ENCODE results near the gene DOLPP1.
A peak's percentile ranks its signal among the peaks of the same experiment; 100 is the strongest.
"Not testable (repeated sequence)": the region's sequence is repeated elsewhere in the genome, so short reads cannot be mapped to it uniquely, and the experiment has no call there.

Gene DOLPP1

DNA sequence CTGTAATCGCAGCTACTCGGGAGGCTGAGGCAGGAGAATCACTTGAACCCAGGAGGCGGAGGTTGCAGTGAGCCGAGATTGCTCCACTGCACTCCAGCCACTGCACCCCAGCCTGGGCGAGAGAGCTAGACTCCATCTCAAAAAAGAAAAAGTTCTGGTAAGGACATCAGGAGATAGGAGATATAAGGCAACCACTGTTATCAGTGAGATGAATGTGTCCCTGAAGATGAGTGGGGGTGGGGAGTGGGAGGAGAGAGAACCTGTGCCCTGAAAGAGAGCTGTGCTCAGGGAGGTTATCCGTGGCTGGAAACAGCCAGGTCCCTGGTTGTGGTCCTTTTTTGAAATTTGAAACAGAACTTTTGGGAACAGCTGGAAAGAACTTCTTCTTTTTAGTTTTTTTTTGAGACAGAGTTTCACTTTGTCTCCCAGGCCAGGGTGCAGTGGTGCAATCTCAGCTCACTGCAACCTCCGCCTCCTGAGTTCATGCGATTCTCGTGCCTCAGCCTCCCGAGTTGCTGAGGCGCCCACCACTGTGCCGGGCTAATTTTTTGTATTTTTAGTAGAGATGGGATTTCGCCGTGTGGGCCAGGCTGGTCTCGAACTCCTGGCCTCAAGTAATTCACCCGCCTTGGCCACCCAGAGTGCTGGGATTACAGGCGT is 32.9 kb downstream of the DOLPP1 start:
- DNase-seq = no peak

DNA sequence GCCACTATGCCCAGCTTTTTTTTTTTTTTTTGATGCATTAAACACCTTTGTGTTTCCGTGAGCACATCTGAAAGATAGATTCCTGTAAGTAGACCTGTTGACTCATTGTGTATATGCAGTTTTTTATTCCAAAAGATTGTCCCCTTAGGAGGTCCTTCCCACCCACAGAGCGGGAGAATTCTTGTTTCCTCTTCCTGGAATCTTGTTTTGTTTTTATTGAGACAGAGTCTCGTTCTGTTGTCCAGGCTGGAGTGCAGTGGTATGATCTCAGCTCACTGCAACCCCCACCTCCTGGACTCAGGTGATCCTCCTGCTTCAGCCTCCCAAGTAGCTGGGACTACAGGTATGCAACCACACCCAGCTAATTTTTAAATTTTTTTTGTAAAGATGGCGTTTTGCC is 37.9 kb downstream of the DOLPP1 start:
- no peak for DNase-seq

- no peak for DNase-seq
Measured at GRCh38 chr9:129121483-129121882, 40.6 kb downstream of the DOLPP1 start.

- no peak for DNase-seq
Measured at GRCh38 chr9:129122133-129122532, 41.2 kb downstream of the DOLPP1 start.

GRCh38 chr9:129122976-129123375 is 42.1 kb downstream of the DOLPP1 start:
- DNase-seq = not testable (repeated sequence)

DNA sequence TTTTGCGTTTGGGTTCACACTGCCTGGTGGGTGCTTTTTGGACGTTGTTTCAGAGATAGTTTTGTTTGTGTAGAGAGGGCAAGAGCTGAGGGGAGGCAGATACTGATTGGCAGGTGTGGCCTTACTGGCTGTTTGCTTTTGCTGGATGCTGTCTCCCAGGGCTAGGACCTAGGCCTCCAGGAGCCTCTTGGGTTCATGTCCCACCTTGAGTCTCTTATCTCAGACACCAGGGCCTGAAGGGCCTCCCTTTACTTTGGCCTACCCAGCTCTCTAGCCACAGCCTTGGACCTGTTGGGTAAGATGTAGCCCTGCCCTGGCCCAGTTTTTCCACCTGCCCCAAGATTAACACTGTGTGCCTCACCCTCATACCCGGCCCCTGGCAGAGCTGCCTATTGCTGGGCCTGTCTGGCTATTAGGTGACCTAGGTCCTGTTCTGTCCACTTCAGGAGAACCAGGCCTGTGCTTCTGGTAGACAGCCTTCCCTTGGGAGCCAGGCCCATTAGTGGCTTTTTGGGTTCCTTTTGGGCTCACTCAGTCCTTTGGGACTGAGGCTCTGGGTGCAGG is 43.7 kb downstream of the DOLPP1 start:
- no peak for DNase-seq

DNA sequence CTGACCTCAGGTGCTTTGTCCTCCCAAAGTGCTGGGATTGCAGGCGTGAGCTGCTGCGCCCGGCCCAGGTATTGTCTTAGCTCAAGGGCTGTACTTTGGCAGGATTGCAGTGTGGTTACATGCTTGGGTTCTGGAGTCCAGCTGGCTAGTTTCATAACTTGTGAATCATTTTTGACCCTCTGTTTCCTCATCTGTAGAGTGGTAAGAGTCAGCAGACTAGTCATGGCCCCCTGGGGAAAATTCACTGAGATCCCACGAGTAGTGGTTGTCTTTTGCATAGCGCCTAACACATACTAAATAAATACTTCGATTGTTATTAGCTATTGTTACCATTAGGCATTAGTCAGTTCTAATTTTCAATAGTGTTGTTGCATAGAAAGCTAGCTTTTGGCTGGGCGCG is 44.6 kb downstream of the DOLPP1 start:
- no peak for DNase-seq

- DNase-seq = no peak
Measured at GRCh38 chr9:129126749-129127618, 46.1 kb downstream of the DOLPP1 start.

GRCh38 chr9:129128689-129129088 is 47.8 kb downstream of the DOLPP1 start:
- DNase-seq = no peak

GRCh38 chr9:129130271-129130670 is 49.4 kb downstream of the DOLPP1 start:
- not testable (repeated sequence) for DNase-seq

DNA sequence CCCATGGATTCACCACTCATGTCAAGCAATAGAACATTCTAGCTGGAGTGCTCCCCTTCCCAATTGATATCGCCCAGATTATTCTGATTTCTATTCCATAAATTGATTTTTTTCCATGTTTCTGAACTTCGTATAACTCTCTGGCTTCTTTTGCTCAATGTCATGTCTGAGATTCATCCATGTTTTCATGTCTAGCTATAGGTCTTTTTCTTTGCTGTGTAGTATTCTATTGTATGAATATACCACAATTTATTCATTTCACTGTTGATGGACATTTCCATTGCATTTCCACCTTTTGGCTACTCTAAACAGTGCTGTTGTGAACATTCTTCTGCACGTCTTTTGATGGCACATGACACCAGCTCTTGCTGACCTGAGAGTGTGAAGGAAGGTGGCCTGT is 49.9 kb downstream of the DOLPP1 start:
- DNase-seq = no peak

DNA sequence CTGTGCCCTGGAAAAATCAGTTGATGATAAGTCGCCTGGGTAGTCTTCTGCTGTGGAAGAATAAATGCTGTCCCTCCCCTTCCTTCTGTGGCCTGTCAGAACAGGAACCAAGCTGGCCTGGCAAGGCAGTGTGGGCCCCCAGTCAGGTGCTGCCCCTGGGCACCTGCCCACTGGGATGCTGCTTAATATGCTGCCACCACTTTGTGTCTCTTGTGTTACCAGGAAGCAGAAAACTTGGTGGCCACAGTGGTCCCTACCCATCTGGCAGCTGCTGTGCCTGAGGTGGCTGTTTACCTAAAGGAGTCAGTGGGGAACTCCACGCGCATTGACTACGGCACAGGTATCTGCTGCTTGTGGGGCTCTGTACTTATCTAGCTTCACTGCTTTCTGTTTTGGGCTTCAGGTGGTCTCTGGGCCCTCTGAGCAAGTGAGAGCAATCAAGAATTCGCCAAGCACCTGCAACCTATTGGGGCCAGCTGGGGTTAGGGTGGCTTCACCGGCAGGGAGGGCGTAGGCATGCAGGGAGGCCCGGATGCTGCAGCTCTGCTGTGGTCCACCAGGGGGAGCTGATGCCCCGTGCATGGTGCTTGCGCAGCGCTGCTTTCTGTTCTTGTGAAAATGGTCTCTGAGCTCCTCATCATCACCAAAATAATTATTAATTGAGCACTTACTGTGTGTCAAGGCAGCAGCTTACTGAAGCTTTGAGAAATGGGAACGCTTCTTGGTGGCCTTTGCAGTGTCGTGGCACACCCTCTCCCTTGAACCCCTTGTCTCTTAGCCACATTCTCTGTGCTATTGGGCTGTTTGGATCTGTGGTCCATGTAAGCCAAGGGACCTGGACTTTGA is 50.6 kb downstream of the DOLPP1 start:
- DNase-seq = no peak

- no peak for DNase-seq
Measured at GRCh38 chr9:129133082-129133481, 52.2 kb downstream of the DOLPP1 start.

GRCh38 chr9:129135476-129135875 is 54.6 kb downstream of the DOLPP1 start:
- DNase-seq = no peak

DNA sequence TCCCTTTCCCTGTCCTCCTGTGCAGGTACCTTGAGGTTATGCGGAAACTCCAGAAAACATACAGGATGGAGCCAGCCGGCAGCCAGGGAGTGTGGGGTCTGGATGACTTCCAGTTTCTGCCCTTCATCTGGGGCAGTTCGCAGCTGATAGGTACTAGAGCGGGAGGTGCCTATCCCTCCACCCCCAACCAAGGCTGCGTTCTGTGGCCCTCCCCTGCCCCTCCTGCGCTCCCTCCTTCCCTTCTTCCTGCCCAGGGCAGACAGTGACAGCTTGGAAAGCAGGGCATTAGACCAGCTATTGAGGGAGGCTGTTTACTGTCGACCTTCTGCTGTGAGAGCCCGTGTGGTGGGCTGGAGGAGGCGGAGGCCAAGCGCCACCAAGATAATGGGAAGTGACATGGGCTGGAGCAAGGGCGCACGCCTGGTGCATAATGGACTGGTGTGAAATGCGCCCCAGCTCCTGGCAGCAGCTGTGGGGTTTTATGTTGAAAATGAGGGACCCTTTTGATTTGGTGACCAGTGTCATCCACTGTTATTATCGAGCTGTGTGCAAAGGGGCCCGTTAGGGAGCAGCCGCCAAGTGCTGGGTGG is 55.6 kb downstream of the DOLPP1 start:
- DNase-seq = no peak

- no peak for DNase-seq
Measured at GRCh38 chr9:129137292-129138143, 56.6 kb downstream of the DOLPP1 start.

DNA sequence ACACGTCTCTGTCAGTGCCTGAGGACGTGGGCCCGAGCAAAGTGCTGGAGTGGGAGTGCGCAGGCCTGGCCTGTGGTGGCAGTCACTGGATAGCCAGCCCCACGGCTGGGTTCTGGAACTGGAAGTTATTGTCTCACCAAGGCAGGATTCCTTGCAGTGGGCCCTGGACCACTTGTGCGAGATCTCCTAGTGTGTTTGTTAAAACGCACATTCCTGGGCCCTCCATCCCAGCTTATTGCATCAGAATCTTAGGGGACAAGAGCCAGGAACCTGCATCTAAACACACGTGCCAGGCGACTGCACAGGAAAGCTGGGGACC is 57.2 kb downstream of the DOLPP1 start:
- DNase-seq = no peak

GRCh38 chr9:129138476-129139232 is 57.7 kb downstream of the DOLPP1 start:
- DNase-seq = no peak

- DNase-seq = peak; percentile 19
Measured at GRCh38 chr9:129139233-129139992, 58.5 kb downstream of the DOLPP1 start.

- DNase-seq = peak; percentile 71
Measured at GRCh38 chr9:129139993-129140396, 59.1 kb downstream of the DOLPP1 start.
